Progenitor cell of endocrine pancreas (in vitro differentiated cells): Measurements from ENCODE around the gene POLA1. TPM values are rescaled to one million over a fixed set of nuclear protein-coding genes. Genes with fewer than 3 reads are reported as not detected.

ENCODE experiments used
- DNase-seq: peaks from one replicate; pipeline ENCODE4 v3.0.0; 2021; ENCODE audit warnings: low spot score; ENCODE audit not compliant: unreplicated experiment
- H3K27ac Mint-ChIP-seq: 2 replicates; pipeline ENCODE4 v1.8.0; 2021; ENCODE audit warnings: mild to moderate bottlenecking, moderate library complexity, mixed read lengths
- H3K27me3 Mint-ChIP-seq: 2 replicates; pipeline ENCODE4 v1.8.0; 2021; ENCODE audit warnings: mixed read lengths
- H3K36me3 Mint-ChIP-seq: 2 replicates; pipeline ENCODE4 v1.8.0; 2022; ENCODE audit warnings: mixed read lengths; ENCODE audit not compliant: insufficient read depth
- H3K4me1 Mint-ChIP-seq: 2 replicates; pipeline ENCODE4 v1.8.0; 2021; ENCODE audit warnings: low read depth, mixed read lengths
- H3K4me3 Mint-ChIP-seq: 2 replicates; pipeline ENCODE4 v1.8.0; 2021; ENCODE audit warnings: low read depth, mild to moderate bottlenecking, moderate library complexity, mixed read lengths
- H3K9me3 Mint-ChIP-seq: 2 replicates; pipeline ENCODE4 v1.8.0; 2021; ENCODE audit warnings: low read depth, mixed read lengths
- total RNA-seq: library from RNA; stranded (reverse); gene quantifications from 2 replicates; pipeline ENCODE4 v1.2.1, GENCODE V29; 2021
- TF ChIP-seq, protein P1 (sequence below): fragments of 200-600 bp; sonication (generic); IDR thresholded peaks from one replicate; pipeline ENCODE4 v1.5.0; 2021; ENCODE audit warnings: antibody characterized with exemption, mild to moderate bottlenecking; ENCODE audit not compliant: unreplicated experiment

POLA1 gene
- total RNA-seq, 1 donor from 2014 or later: 44.8 TPM

DNA sequence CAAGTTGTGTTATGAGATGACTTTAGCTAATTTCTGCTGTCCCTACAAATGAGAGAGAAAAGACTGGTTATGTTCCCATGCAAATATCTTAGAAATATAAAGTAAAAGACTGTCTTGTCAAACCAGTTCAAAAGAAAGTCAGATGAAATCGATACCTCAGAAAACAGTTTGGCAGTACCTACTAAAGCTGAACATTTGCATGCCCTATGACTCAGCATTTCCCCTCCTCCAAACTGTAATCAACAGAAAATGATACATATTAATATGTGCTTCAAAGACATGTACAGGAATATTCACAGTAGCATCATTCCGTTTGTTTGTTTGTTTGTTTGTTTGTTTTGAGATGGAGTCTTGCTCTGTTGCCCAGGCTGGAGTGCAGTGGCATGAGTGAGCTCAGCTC is 231.7 kb downstream of the POLA1 start:
- TF ChIP-seq, protein P1, sequence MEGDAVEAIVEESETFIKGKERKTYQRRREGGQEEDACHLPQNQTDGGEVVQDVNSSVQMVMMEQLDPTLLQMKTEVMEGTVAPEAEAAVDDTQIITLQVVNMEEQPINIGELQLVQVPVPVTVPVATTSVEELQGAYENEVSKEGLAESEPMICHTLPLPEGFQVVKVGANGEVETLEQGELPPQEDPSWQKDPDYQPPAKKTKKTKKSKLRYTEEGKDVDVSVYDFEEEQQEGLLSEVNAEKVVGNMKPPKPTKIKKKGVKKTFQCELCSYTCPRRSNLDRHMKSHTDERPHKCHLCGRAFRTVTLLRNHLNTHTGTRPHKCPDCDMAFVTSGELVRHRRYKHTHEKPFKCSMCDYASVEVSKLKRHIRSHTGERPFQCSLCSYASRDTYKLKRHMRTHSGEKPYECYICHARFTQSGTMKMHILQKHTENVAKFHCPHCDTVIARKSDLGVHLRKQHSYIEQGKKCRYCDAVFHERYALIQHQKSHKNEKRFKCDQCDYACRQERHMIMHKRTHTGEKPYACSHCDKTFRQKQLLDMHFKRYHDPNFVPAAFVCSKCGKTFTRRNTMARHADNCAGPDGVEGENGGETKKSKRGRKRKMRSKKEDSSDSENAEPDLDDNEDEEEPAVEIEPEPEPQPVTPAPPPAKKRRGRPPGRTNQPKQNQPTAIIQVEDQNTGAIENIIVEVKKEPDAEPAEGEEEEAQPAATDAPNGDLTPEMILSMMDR: no peak
- DNase-seq: no peak
- Mint-ChIP-seq H3K27ac (no peak overlapping the region), H3K4me1 (no peaks in the 10 kb centered on the region), H3K9me3 (no peaks in the 10 kb centered on the region), H3K36me3 (peaks cover 9% of the 10 kb centered on the region), H3K27me3 (no peaks in the 10 kb centered on the region), H3K4me3 (no peak overlapping the region)

DNA sequence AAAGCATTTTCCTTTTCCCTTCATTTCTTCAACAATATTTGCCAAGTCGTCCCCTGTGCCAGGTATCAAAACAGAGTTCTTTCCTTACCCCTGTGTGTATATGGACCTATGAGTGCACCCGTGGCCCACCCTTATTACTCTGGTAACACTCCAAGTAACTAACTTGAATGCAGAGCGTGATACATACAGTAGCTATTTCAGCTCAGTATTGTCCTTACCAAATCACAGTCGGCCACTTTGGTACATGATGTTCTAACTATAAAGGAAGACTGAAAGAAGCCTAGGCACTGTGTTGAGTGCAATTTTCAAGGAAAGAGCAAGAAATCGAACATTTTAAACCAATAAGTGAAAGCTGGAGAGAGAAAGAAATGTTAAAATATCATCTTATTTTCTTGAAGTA is 233.7 kb downstream of the POLA1 start:
- TF ChIP-seq, protein P1: no peak
- Mint-ChIP-seq H3K4me3 (no peak overlapping the region), H3K9me3 (no peaks in the 10 kb centered on the region), H3K27ac (no peak overlapping the region), H3K36me3 (peaks cover 7% of the 10 kb centered on the region), H3K27me3 (no peaks in the 10 kb centered on the region), H3K4me1 (no peaks in the 10 kb centered on the region)
- DNase-seq: no peak

DNA sequence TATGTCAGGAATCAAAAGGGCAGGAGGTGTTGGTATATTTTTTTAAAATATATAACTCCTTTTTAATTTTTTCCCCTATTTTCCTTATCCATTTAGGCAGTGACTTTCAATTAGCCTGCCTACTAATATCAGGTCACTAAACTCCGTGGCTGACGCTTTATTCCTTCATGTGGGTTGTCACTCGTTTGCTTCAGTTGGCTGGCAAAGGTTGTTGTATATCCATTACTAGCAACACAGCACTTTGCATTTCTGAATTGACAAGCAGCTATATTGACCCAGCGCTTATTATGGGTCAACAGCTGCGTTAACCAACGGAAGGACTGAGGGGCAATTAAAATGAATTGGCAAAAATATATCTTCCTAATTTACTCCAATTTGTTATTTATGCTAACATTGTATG is 234.4 kb downstream of the POLA1 start:
- no peak overlapping the region for H3K27ac Mint-ChIP-seq

DNA sequence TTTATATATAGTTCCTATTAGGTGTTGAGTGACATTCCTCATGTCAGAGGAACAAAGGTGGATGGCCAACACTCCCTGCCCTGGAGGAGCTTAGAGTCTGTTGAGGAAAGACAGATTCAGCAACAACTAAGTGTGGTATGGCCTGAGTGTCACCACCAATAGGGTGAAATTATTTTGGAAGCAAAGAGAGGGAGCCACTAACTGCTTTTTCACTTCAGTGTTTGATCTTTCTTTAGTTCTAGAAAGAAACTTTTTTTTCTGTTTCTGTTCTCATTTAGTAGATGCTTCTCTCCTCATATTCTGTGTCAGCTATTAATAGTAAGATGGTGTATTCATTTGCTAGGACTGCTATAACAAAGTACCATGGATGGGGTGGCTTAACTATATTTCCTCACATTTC is 240.6 kb downstream of the POLA1 start:
- H3K9me3 Mint-ChIP-seq: no peaks in the 10 kb centered on the region
- H3K36me3 Mint-ChIP-seq: peaks cover 6% of the 10 kb centered on the region
- no peak overlapping the region for H3K4me3 Mint-ChIP-seq
- no peak for DNase-seq
- H3K4me1 Mint-ChIP-seq: no peaks in the 10 kb centered on the region
- TF ChIP-seq, protein P1: no peak
- H3K27me3 Mint-ChIP-seq: no peaks in the 10 kb centered on the region
- no peak overlapping the region for H3K27ac Mint-ChIP-seq

More for the DNA sequence above, 234.4 kb downstream of the POLA1 start:
- TF ChIP-seq, protein P1: no peak
- no peak for DNase-seq
- Mint-ChIP-seq H3K36me3 (peaks cover 7% of the 10 kb centered on the region), H3K9me3 (no peaks in the 10 kb centered on the region), H3K27me3 (no peaks in the 10 kb centered on the region), H3K4me3 (no peak overlapping the region), H3K4me1 (no peaks in the 10 kb centered on the region)

DNA sequence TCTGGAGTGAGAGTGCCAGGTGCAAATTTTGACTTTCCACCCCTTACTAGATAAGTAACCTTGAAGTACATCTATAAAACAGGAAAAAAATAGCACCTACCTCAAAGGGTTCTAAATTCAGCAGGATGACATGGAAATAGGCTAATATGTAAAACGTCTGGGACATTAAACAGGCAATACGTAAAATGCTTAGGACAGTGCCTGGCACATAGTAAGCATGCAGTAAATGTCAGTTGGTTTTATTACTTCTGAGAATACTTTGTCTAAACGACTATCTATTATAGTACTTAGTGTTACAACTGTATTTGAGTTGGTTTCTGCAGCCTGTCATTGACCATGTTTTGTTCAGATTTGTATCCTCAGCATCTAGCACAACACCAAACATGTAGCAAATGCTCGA is 251.3 kb downstream of the POLA1 start:
- Mint-ChIP-seq H3K27ac (no peak overlapping the region), H3K27me3 (no peaks in the 10 kb centered on the region), H3K4me1 (peaks cover 5% of the 10 kb centered on the region), H3K9me3 (no peaks in the 10 kb centered on the region), H3K4me3 (no peak overlapping the region), H3K36me3 (no peaks in the 10 kb centered on the region)
- no peak for DNase-seq
- TF ChIP-seq, protein P1: no peak
